Stimulated activated CD8-positive, alpha-beta memory T cell treated with anti-CD3 and anti-CD28 coated beads, Interleukin-2, amount 100 ng/mL, for 1 hour (primary cell): ENCODE measurements around the gene DYNLRB2.

Source experiments
- DNase-seq, 2 donors: peaks; one replicate each; pipeline ENCODE4 v3.0.0-alpha.2; 2020; ENCODE audit warnings: low read depth in 2 of 2

DYNLRB2 gene

GRCh38 chr16:80552277-80552676 is 11.5 kb downstream of the DYNLRB2 start:
- DNase-seq = no peak

- DNase-seq = no peak
Measured at GRCh38 chr16:80554033-80554432, 13.2 kb downstream of the DYNLRB2 start.

GRCh38 chr16:80556481-80556880 is 15.7 kb downstream of the DYNLRB2 start:
- no peak for DNase-seq

- DNase-seq = no peak
Measured at GRCh38 chr16:80557037-80557436, 16.2 kb downstream of the DYNLRB2 start.

GRCh38 chr16:80559369-80559768 is 18.6 kb downstream of the DYNLRB2 start:
- DNase-seq = no peak

- no peak for DNase-seq
Measured at GRCh38 chr16:80563066-80563465, 22.3 kb downstream of the DYNLRB2 start.

- DNase-seq = no peak
Measured at GRCh38 chr16:80564394-80564793, 23.6 kb downstream of the DYNLRB2 start.

GRCh38 chr16:80569440-80570105 is 28.8 kb downstream of the DYNLRB2 start:
- peak; percentile 11 to 23 for DNase-seq

GRCh38 chr16:80570106-80570478 is 29.3 kb downstream of the DYNLRB2 start:
- DNase-seq = no peak

- DNase-seq = no peak
Measured at GRCh38 chr16:80573700-80574120, 32.9 kb downstream of the DYNLRB2 start.

GRCh38 chr16:80576343-80576912 is 35.6 kb downstream of the DYNLRB2 start:
- no peak for DNase-seq

GRCh38 chr16:80577485-80578280 is 36.9 kb downstream of the DYNLRB2 start:
- no peak for DNase-seq

- peak; percentile 21 to 29 for DNase-seq
Measured at GRCh38 chr16:80580109-80580832, 39.5 kb downstream of the DYNLRB2 start.

GRCh38 chr16:80583466-80583865 is 42.7 kb downstream of the DYNLRB2 start:
- no peak for DNase-seq

- DNase-seq = no peak
Measured at GRCh38 chr16:80585764-80586163, 45.0 kb downstream of the DYNLRB2 start.

- DNase-seq = no peak
Measured at GRCh38 chr16:80586476-80586875, 45.7 kb downstream of the DYNLRB2 start.

- DNase-seq = no peak
Measured at GRCh38 chr16:80587071-80587470, 46.3 kb downstream of the DYNLRB2 start.

- no peak for DNase-seq
Measured at GRCh38 chr16:80591071-80591915, 50.5 kb downstream of the DYNLRB2 start.

GRCh38 chr16:80592273-80592672 is 51.5 kb downstream of the DYNLRB2 start:
- DNase-seq = no peak

GRCh38 chr16:80594756-80595155 is 54.0 kb downstream of the DYNLRB2 start:
- DNase-seq = no peak

- DNase-seq = no peak
Measured at GRCh38 chr16:80596507-80597207, 55.9 kb downstream of the DYNLRB2 start.
